ENCODE measurements around the gene CCL13.

DNA sequence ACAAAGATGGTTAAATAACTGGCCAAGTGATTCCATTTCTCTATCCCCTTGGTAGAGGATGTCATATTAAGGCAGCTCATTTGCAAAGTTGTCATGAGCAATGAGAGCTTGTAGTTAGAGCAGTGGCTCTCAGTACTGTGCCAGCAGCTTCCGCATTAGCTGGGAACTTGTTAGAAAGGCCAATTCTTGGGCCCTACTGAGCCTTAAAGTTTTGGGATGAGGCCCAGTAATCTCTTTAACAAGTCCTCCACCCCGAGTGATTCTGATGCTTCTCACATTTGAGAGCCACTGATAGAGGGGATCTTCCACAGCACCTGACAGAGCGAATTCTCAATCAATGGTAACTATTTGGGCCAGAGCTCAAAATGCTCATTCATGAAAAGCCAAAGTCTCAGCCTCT, 26.9 kb downstream of the CCL13 start:
- TF ChIP-seq, protein P1, sequence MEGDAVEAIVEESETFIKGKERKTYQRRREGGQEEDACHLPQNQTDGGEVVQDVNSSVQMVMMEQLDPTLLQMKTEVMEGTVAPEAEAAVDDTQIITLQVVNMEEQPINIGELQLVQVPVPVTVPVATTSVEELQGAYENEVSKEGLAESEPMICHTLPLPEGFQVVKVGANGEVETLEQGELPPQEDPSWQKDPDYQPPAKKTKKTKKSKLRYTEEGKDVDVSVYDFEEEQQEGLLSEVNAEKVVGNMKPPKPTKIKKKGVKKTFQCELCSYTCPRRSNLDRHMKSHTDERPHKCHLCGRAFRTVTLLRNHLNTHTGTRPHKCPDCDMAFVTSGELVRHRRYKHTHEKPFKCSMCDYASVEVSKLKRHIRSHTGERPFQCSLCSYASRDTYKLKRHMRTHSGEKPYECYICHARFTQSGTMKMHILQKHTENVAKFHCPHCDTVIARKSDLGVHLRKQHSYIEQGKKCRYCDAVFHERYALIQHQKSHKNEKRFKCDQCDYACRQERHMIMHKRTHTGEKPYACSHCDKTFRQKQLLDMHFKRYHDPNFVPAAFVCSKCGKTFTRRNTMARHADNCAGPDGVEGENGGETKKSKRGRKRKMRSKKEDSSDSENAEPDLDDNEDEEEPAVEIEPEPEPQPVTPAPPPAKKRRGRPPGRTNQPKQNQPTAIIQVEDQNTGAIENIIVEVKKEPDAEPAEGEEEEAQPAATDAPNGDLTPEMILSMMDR (IDR thresholded peaks at IDR 0.05 in 8 of 11, conservative IDR thresholded peaks at IDR 0.05 in 3 of 11) = no peak
- TF ChIP-seq POLR2AphosphoS5 (IDR thresholded peaks at IDR 0.05) = no peak
